ENCODE measurements around the gene GNG12. TPM values are rescaled to one million over a fixed set of nuclear protein-coding genes. Genes with fewer than 3 reads are reported as not detected.

Gene GNG12
- total RNA-seq, 4 donors from 2014 or later = 89.6 to 129 (median 90.9) TPM

GRCh38 chr1:67824766-67825165 is 8.5 kb downstream of the GNG12 start:
- H3K4me3 ChIP-seq = no peak overlapping the region
- no peaks in the 10 kb centered on the region for H3K36me3 ChIP-seq
- no peaks in the 10 kb centered on the region for H3K9me3 ChIP-seq
- no peaks in the 10 kb centered on the region for H3K27me3 ChIP-seq
- TF ChIP-seq POLR2AphosphoS5 (IDR thresholded peaks at IDR 0.05) (no peak), EP300 (IDR thresholded peaks at IDR 0.05) (no peak), CTCF (IDR thresholded peaks at IDR 0.05) (no peak), POLR2A (IDR thresholded peaks at IDR 0.05) (no peak)
- H3K4me1 ChIP-seq = peaks cover 20% of the 10 kb centered on the region
- DNase-seq (ENCODE audit: low spot score in 2 of 2) = no peak
- no peak overlapping the region for H3K27ac ChIP-seq
- WGBS = 47% methylated on average over 1 of the region's 1 CpG

GRCh38 chr1:67823615-67824014 is 9.7 kb downstream of the GNG12 start:
- Histone ChIP-seq H3K4me1 (peaks cover 26% of the 10 kb centered on the region), H3K36me3 (no peaks in the 10 kb centered on the region), H3K9me3 (no peaks in the 10 kb centered on the region), H3K4me3 (no peak overlapping the region), H3K27me3 (no peaks in the 10 kb centered on the region), H3K27ac (no peak overlapping the region)
- no peak for DNase-seq (ENCODE audit: low spot score in 2 of 2)
- no peak for TF ChIP-seq POLR2A (IDR thresholded peaks at IDR 0.05)
- no peak for TF ChIP-seq CTCF (IDR thresholded peaks at IDR 0.05)
- no peak for TF ChIP-seq POLR2AphosphoS5 (IDR thresholded peaks at IDR 0.05)
- no peak for TF ChIP-seq EP300 (IDR thresholded peaks at IDR 0.05)
- WGBS = 62% methylated on average over 4 of the region's 4 CpGs

GRCh38 chr1:67821263-67821662 is 12.0 kb downstream of the GNG12 start:
- Histone ChIP-seq H3K9me3 (no peaks in the 10 kb centered on the region), H3K4me1 (peaks cover 45% of the 10 kb centered on the region), H3K27me3 (no peaks in the 10 kb centered on the region), H3K27ac (no peak overlapping the region), H3K36me3 (no peaks in the 10 kb centered on the region), H3K4me3 (no peak overlapping the region)
- no peak for TF ChIP-seq POLR2AphosphoS5 (IDR thresholded peaks at IDR 0.05)
- no peak for TF ChIP-seq POLR2A (IDR thresholded peaks at IDR 0.05)
- TF ChIP-seq CTCF (IDR thresholded peaks at IDR 0.05) = no peak
- TF ChIP-seq EP300 (IDR thresholded peaks at IDR 0.05) = no peak
- 89% methylated on average over 4 of the region's 4 CpGs for WGBS
- no peak for DNase-seq (ENCODE audit: low spot score in 2 of 2)

- Histone ChIP-seq H3K4me3 (no peak overlapping the region), H3K9me3 (no peaks in the 10 kb centered on the region), H3K36me3 (no peaks in the 10 kb centered on the region), H3K4me1 (peaks cover 57% of the 10 kb centered on the region), H3K27me3 (no peaks in the 10 kb centered on the region), H3K27ac (no peak overlapping the region)
- no peak for DNase-seq (ENCODE audit: low spot score in 2 of 2)
- WGBS = 93% methylated on average over 8 of the region's 8 CpGs
- no peak for TF ChIP-seq POLR2AphosphoS5 (IDR thresholded peaks at IDR 0.05)
- TF ChIP-seq POLR2A (IDR thresholded peaks at IDR 0.05) = no peak
- no peak for TF ChIP-seq EP300 (IDR thresholded peaks at IDR 0.05)
- TF ChIP-seq CTCF (IDR thresholded peaks at IDR 0.05) = no peak
Observed at GRCh38 chr1:67818725-67819301, 14.5 kb downstream of the GNG12 start.

- 95% methylated on average over 1 of the region's 1 CpG for WGBS
- DNase-seq (ENCODE audit: low spot score in 2 of 2) = no peak
- Histone ChIP-seq H3K27me3 (no peaks in the 10 kb centered on the region), H3K4me3 (no peak overlapping the region), H3K36me3 (no peaks in the 10 kb centered on the region), H3K4me1 (peaks cover 57% of the 10 kb centered on the region), H3K27ac (no peak overlapping the region), H3K9me3 (no peaks in the 10 kb centered on the region)
- TF ChIP-seq CTCF (IDR thresholded peaks at IDR 0.05) = no peak
- TF ChIP-seq POLR2A (IDR thresholded peaks at IDR 0.05) = no peak
- no peak for TF ChIP-seq POLR2AphosphoS5 (IDR thresholded peaks at IDR 0.05)
- no peak for TF ChIP-seq EP300 (IDR thresholded peaks at IDR 0.05)
Observed at GRCh38 chr1:67818162-67818561, 15.1 kb downstream of the GNG12 start.
